MM.1S (cell line): ENCODE results near the gene HRH2.

Source experiments
- EZH2 ChIP-seq: fragments of 300-600 bp; sonication (generic); optimal IDR thresholded peaks from 2 replicates; pipeline ENCODE3; 2017; ENCODE audit warnings: low read depth, mild to moderate bottlenecking, antibody characterized with exemption, low read length, mixed read lengths
- EZH2phosphoT487 ChIP-seq: fragments of 300-600 bp; sonication (generic); IDR thresholded peaks from 2 replicates; pipeline ENCODE4 v1.6.1; 2018; ENCODE audit warnings: antibody characterized with exemption, low read length
- TF ChIP-seq, protein P1 (sequence below): fragments of 300-600 bp; sonication (generic); IDR thresholded peaks from 2 replicates; pipeline ENCODE4 v1.5.1; 2016; ENCODE audit warnings: antibody characterized with exemption, low read length, mixed read lengths

DNA sequence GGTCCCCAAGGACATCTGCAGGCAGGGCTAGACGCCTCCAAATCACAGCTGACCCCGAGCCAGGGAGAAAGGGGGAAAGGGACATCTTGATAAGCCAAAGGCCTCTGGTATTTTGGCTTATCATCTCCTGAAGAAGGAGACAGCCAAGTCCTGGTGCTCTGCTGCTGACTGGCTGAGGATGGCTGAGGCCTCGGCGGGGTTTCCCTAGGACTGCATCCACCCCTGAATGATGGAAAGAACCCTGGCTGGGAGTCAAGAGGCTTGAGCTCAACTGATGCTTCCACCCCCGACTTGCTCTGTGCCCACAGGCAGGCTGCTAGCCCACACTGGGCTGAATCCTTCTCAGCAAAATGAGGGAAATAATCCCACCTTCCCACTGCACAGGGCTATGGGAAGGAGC lies 30.9 kb upstream of the HRH2 start:
- TF ChIP-seq, protein P1, sequence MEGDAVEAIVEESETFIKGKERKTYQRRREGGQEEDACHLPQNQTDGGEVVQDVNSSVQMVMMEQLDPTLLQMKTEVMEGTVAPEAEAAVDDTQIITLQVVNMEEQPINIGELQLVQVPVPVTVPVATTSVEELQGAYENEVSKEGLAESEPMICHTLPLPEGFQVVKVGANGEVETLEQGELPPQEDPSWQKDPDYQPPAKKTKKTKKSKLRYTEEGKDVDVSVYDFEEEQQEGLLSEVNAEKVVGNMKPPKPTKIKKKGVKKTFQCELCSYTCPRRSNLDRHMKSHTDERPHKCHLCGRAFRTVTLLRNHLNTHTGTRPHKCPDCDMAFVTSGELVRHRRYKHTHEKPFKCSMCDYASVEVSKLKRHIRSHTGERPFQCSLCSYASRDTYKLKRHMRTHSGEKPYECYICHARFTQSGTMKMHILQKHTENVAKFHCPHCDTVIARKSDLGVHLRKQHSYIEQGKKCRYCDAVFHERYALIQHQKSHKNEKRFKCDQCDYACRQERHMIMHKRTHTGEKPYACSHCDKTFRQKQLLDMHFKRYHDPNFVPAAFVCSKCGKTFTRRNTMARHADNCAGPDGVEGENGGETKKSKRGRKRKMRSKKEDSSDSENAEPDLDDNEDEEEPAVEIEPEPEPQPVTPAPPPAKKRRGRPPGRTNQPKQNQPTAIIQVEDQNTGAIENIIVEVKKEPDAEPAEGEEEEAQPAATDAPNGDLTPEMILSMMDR: no peak
- no peak for TF ChIP-seq EZH2
- no peak for TF ChIP-seq EZH2phosphoT487
